Measurements from ENCODE around the gene PLPP7.

GRCh38 chr9:131263701-131264100, 25.8 kb upstream of the PLPP7 start:
- no peak for TF ChIP-seq RAD21 (IDR thresholded peaks at IDR 0.05; ENCODE audit: low read length)
- TF ChIP-seq CTCF (IDR thresholded peaks at IDR 0.05), result no peak
- no peak for TF ChIP-seq EZH2phosphoT487 (IDR thresholded peaks at IDR 0.05; ENCODE audit: borderline replicate concordance, low read depth)
- TF ChIP-seq TAF1 (IDR thresholded peaks at IDR 0.05; ENCODE audit: borderline replicate concordance, low read depth, low read length), result no peak
- no peak for TF ChIP-seq RFX5 (IDR thresholded peaks at IDR 0.05; ENCODE audit: low read length)
- no peak for TF ChIP-seq JUND (IDR thresholded peaks at IDR 0.05)
- no peak for TF ChIP-seq POLR2AphosphoS5 (IDR thresholded peaks at IDR 0.05; ENCODE audit: low read depth, low read length)
- TF ChIP-seq GATA2 (CRISPR knock-in tag; IDR thresholded peaks at IDR 0.05), result no peak
- no peak for TF ChIP-seq GABPA (IDR thresholded peaks at IDR 0.05; ENCODE audit: low read depth)
- TF ChIP-seq MAX (IDR thresholded peaks at IDR 0.05; ENCODE audit: low read depth), result no peak
- no peak for TF ChIP-seq YY1 (IDR thresholded peaks at IDR 0.05; ENCODE audit: low read depth)
- TF ChIP-seq USF2 (IDR thresholded peaks at IDR 0.05; ENCODE audit: borderline replicate concordance, low read depth, low read length), result no peak

All from SK-N-SH (cell line).